Colonic mucosa (tissue), 4 donors: ENCODE results near the gene CLK3. TPM values are rescaled to one million over a fixed set of nuclear protein-coding genes. Genes with fewer than 3 reads are reported as not detected.

Experiments used
- DNase-seq: peaks from one replicate; pipeline ENCODE4 v3.0.0-alpha.2; 2020
- H3K27ac ChIP-seq: fragments of 200-600 bp; one replicate; pipeline ENCODE4 v1.8.0; 2021
- H3K27me3 ChIP-seq: fragments of 200-600 bp; one replicate; pipeline ENCODE4 v1.8.0; 2021
- H3K36me3 ChIP-seq: fragments of 200-600 bp; one replicate; pipeline ENCODE4 v1.8.0; 2021
- H3K4me1 ChIP-seq: fragments of 200-600 bp; one replicate; pipeline ENCODE4 v1.8.0; 2021; ENCODE audit warnings: mild to moderate bottlenecking
- H3K4me3 ChIP-seq: fragments of 200-600 bp; one replicate; pipeline ENCODE4 v1.8.0; 2021
- H3K9ac ChIP-seq, 2 donors: one replicate each; pipeline ENCODE4 v1.7.0; 2013; ENCODE audit warnings: control low read depth in 2 of 2, low read depth in 2 of 2, low read length in 2 of 2
- H3K9me3 ChIP-seq: fragments of 200-600 bp; one replicate; pipeline ENCODE4 v1.8.0; 2021
- CTCF ChIP-seq: fragments of 200-600 bp; IDR thresholded peaks from one replicate; pipeline ENCODE4 v1.8.0; 2022; ENCODE audit warnings: antibody characterized with exemption, mild to moderate bottlenecking
- intact Hi-C: fragments of 100-400 bp; cut with DNase I; formaldehyde crosslinking; loops from one replicate; pipeline ENCODE4 v1.14.1; 2022
- total RNA-seq, 2 donors: library from RNA; stranded (reverse); fragmentation: NEBNext Ultra II Directional in 1 of 2; extraction: Animal tissue kit (Norgen Biotek cat#: 25700) in 1 of 2; gene quantifications; one replicate each; pipeline ENCODE4 v1.2.1, GENCODE V29; 2021
- donor health status: healthy.
- donor health status: DM: no; HTN: no; CAD: no.
- donor health status: DM: no; HTN: no; CAD: no.

Gene CLK3
- total RNA-seq, 2 donors from 2014 or later: 83.5 to 88.9 TPM

- no peaks in the 10 kb centered on the region for H3K4me1 ChIP-seq
- no peak overlapping the region for H3K27ac ChIP-seq
- H3K9me3 ChIP-seq: no peaks in the 10 kb centered on the region
- no peak overlapping the region for H3K9ac ChIP-seq
- H3K36me3 ChIP-seq: peaks cover 5% of the 10 kb centered on the region
- H3K4me3 ChIP-seq: no peak overlapping the region
- H3K27me3 ChIP-seq: no peaks in the 10 kb centered on the region
- intact Hi-C loops: no loop called here
- no peak for DNase-seq
- no peak for TF ChIP-seq CTCF
Observed at GRCh38 chr15:74578496-74578994, 37.1 kb upstream of the CLK3 start.

GRCh38 chr15:74579001-74579400, 36.6 kb upstream of the CLK3 start:
- TF ChIP-seq CTCF: no peak
- H3K4me3 ChIP-seq: no peak overlapping the region
- no peaks in the 10 kb centered on the region for H3K4me1 ChIP-seq
- H3K27ac ChIP-seq: no peak overlapping the region
- no peak for DNase-seq
- no peaks in the 10 kb centered on the region for H3K9me3 ChIP-seq
- no peak overlapping the region for H3K9ac ChIP-seq
- H3K27me3 ChIP-seq: no peaks in the 10 kb centered on the region
- H3K36me3 ChIP-seq: peaks cover 2% of the 10 kb centered on the region
- intact Hi-C loops: no loop called here

GRCh38 chr15:74580538-74581350, 34.9 kb upstream of the CLK3 start:
- no peak overlapping the region for H3K4me3 ChIP-seq
- no peaks in the 10 kb centered on the region for H3K36me3 ChIP-seq
- intact Hi-C loops: no loop called here
- H3K27me3 ChIP-seq: no peaks in the 10 kb centered on the region
- no peak for DNase-seq
- TF ChIP-seq CTCF: no peak
- H3K4me1 ChIP-seq: no peaks in the 10 kb centered on the region
- no peaks in the 10 kb centered on the region for H3K9me3 ChIP-seq
- no peak overlapping the region for H3K27ac ChIP-seq
- H3K9ac ChIP-seq: no peak overlapping the region

DNA sequence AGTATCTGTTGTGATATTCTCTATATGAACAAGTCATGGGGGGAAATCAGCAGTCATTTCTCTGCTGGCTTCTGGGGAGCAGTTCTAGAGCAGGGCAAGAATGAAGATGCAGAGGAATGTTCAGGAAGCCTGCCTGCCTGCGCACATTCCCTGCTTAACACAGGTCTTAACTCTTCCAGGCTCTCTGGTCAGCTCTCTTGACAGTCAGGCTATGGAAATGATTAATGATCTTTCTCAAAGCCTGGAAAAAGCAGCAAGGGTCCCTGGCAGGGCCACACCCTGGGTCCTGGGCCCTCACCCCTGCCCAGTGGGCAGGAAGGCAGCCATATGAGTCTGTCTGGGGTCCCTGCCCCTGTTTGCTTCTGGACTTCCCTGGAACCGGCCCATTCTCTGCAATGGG, 31.4 kb upstream of the CLK3 start:
- Histone ChIP-seq H3K4me1 (no peaks in the 10 kb centered on the region), H3K9ac (no peak overlapping the region), H3K27me3 (no peaks in the 10 kb centered on the region), H3K36me3 (no peaks in the 10 kb centered on the region), H3K4me3 (no peak overlapping the region), H3K27ac (no peak overlapping the region), H3K9me3 (no peaks in the 10 kb centered on the region)
- no peak for TF ChIP-seq CTCF
- intact Hi-C loops: no loop called here
- DNase-seq: no peak

DNA sequence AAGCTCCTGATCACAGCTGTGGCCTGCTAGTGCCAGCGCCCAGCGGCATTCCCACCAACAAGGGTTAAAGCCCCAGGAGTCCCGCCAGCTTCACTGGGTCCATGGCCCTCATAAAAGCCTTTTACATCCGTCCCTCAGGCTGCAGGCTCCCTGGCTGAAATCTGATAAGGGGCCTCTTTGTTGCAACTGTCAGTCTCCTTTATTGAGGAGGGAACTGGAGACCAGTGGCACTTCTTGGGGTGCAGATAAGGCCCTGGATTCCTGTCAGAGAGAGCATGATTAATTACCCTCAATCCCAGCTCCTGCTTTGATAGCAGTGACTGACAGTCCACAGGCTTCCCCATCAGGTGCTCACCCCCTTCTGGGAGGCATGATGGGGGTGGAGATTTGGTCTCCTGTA, 30.9 kb upstream of the CLK3 start:
- DNase-seq: no peak
- Histone ChIP-seq H3K4me3 (no peak overlapping the region), H3K36me3 (no peaks in the 10 kb centered on the region), H3K27me3 (no peaks in the 10 kb centered on the region), H3K4me1 (no peaks in the 10 kb centered on the region), H3K9ac (no peak overlapping the region), H3K27ac (no peak overlapping the region), H3K9me3 (no peaks in the 10 kb centered on the region)
- no peak for TF ChIP-seq CTCF
- intact Hi-C loops: no loop called here
